H1 (cell line): ENCODE data around the gene SCART1. TPM values are rescaled to one million over a fixed set of nuclear protein-coding genes. Genes with fewer than 3 reads are reported as not detected.

Source experiments
- JUND ChIP-seq: IDR thresholded peaks from 2 replicates; pipeline ENCODE4 v1.6.1; 2011; ENCODE audit warnings: mild to moderate bottlenecking, improper control_type of control experiment, low read length
- SRF ChIP-seq: IDR thresholded peaks from 2 replicates; pipeline ENCODE4 v1.6.1; 2011; ENCODE audit warnings: mild to moderate bottlenecking, low read depth, low read length, moderate library complexity
- TAF1 ChIP-seq: IDR thresholded peaks from 2 replicates; pipeline ENCODE4 v1.6.1; 2011; ENCODE audit warnings: mild to moderate bottlenecking, low read depth, low read length
- TBP ChIP-seq: IDR thresholded peaks from 2 replicates; pipeline ENCODE4 v1.6.1; 2011; ENCODE audit warnings: low read depth, low read length, improper control_type of control experiment
- polyA plus RNA-seq, 7 experiments: library from polyadenylated mRNA; depleted of rRNA in 3 of 7; stranded (reverse) in 5 of 7; unstranded in 2 of 7; fragments of >200 nt in 5 of 7; fragments of 200-250 nt in 2 of 7; gene quantifications; 1 replicate in 5 of 7; 2 replicates in 1 of 7; 4 replicates in 1 of 7; pipeline versions ENCODE4 v1.2.1 to v1.2.3, GENCODE V29; 2011 to 2013; ENCODE audit warnings: missing spikeins in 2 of 7, mixed read lengths in 2 of 7
- total RNA-seq: library from RNA; stranded (reverse); fragmentation: NEBNext Ultra II Directional; extraction: Animal tissue kit (Norgen Biotek cat#: 25700); gene quantifications from 2 replicates; pipeline ENCODE4 v1.2.1, GENCODE V29; 2021

SCART1 gene
- total and polyA plus RNA-seq, 2 of the 8 experiments (the other 6 are each of a cell fraction or from before 2014, with no cell fraction given): 0.14 to 0.19 TPM

DNA sequence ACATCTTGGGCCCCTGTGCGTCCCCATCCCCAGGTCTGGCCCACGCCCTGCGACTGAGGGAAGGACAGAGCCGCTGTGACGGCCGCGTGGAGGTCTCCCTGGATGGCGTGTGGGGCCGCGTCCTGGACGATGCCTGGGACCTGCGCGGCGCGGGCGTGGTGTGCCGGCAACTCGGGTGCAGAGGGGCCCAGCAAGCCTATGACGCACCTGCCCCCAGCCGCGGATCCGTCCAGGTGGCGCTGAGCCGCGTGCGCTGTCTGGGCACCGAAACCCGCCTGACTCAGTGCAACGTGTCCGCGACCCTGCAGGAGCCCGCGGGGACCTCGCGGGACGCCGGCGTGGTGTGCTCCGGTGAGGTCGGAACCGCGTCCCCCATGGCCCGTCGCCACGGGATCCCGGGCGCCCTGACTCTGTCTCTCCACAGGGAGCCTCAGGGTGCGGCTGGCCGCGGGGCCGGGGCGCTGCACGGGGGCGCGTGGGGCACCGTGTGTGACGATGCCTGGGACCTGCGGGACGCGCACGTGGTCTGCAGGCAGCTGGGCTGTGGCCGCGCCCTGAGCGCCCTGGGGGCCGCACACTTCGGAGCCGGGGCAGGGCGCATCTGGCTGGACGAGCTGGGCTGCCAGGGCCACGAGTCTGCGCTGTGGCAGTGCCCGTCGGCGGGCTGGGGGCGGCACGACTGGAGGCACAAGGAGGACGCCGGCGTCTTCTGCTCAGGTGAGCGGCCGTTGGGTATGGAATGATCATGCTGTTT, 5.9 kb downstream of the SCART1 start (continued):
- TF ChIP-seq TAF1: no peak
- no peak for TF ChIP-seq TBP
- no peak for TF ChIP-seq JUND
- TF ChIP-seq SRF: no peak
